Purkinje cell (primary cell): ENCODE results near the gene CCPG1. TPM values are rescaled to one million over a fixed set of nuclear protein-coding genes. Genes with fewer than 3 reads are reported as not detected.

Experiments used
- polyA plus RNA-seq: library from polyadenylated mRNA; unstranded; fragments of >200 nt; fragmentation: Nextera tagmentation; gene quantifications from 2 replicates; pipeline ENCODE4 v1.2.1, GENCODE V29; 2014

CCPG1 gene
- 212 and 225 TPM in 2 replicates for polyA plus RNA-seq

GRCh38 chr15:55408012-55408928 is at the start of gene CCPG1, which contains the start of gene PIERCE2:
Gene CCPG1, minus strand, starts transcription at chr15:55408359. Its CDS starts 18,935 bp downstream, at chr15:55389424.
Gene PIERCE2, plus strand, starts transcription at chr15:55408495. Its CDS starts 274 bp downstream, at chr15:55408769.

DNA sequence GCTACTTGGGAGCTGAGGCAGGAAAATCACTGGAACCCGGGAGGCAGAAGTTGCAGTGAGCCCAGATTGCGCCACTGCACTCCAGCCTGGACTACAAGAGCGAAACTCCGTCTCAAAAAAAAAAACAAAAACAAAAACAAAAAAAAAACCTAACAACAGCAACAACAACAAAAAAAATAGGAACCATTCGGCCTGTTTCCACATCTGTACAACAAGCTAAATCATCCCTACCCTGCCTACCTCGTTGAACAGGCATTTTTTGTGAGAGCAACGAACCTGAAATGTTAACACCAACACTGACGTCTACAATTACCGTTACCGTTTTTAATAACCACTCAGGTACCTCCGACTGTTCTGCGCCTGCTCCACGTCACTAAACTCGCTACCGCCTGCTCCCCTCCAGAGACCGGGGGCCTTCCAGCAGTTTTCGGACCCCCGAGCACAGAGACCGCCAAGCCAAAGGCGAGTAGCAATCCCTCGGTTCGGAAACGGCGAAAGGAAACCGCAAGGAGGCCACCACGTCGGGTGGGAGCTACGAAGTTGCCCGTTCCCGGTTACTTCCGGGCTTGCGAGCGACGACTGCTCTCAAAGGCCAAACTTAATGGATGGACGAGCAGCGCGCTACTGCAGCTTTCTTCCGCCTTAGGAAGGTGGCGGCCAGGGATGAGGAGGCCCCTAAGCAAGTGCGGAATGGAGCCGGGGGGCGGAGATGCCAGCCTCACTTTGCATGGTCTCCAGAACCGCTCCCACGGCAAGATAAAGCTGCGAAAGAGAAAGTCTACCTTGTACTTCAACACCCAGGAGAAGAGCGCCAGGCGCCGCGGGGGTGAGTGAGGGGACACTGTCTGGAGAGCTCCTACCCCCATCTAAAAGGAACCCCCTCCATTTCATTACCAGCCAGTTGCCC is 89.3 kb downstream of the CCPG1 start, which contains the start of the genes PIGB and PIGBOS1:
TSS of gene PIGB (plus strand) at position 635 of the 907 bp plus-strand sequence. CDS start at position 664, 29 bp downstream.
TSS of gene PIGBOS1 (minus strand) at position 536 of the 907 bp plus-strand sequence. CDS start 1,331 bp downstream, outside the sequence.

Other genes with a start within 250 kb of the CCPG1 start
- 182 and 194 TPM in 2 replicates for gene RSL24D1, start 211.4 kb downstream of the CCPG1 start, polyA plus RNA-seq
- 4.9 and 5.6 TPM in 2 replicates for gene RAB27A, start 118.5 kb downstream of the CCPG1 start, polyA plus RNA-seq
- gene PIGBOS1, start 89.2 kb downstream of the CCPG1 start, polyA plus RNA-seq, result 35.2 and 44.2 TPM in 2 replicates
- gene PIGB, start 89.1 kb downstream of the CCPG1 start, polyA plus RNA-seq, result 25.1 and 37.9 TPM in 2 replicates
- 30.2 and 33.0 TPM in 2 replicates for gene PIERCE2, start 136 bp upstream of the CCPG1 start, polyA plus RNA-seq
- 7.7 and 10.3 TPM in 2 replicates for gene DNAAF4, start 99.9 kb upstream of the CCPG1 start, polyA plus RNA-seq
- gene PYGO1, start 180.0 kb upstream of the CCPG1 start, polyA plus RNA-seq, result 2.4 and 4.0 TPM in 2 replicates